ENCODE results near the gene SCPEP1. TPM values are rescaled to one million over a fixed set of nuclear protein-coding genes. Genes with fewer than 3 reads are reported as not detected.
A peak's percentile ranks its signal among the peaks of the same experiment; 100 is the strongest.

Gene SCPEP1
- total and polyA plus RNA-seq, 2 of the 13 experiments (the other 11 are each of a cell fraction or from before 2014, with no cell fraction given): 24.3 to 27.3 TPM

GRCh38 chr17:56960596-56961538, 17.1 kb upstream of the SCPEP1 start, which contains the start of gene COIL (continued):
- TF ChIP-seq ZBTB34 (CRISPR knock-in tag; IDR thresholded peaks at IDR 0.05): no peak; the same call in 1 of the 2 replicates
- no peak for TF ChIP-seq ZBTB1 (CRISPR knock-in tag; IDR thresholded peaks at IDR 0.05; ENCODE audit: borderline replicate concordance)
- TF ChIP-seq DMAP1 (CRISPR knock-in tag; IDR thresholded peaks at IDR 0.05): peak; percentile 93; the same call in 1 of the 2 replicates
- no peak for TF ChIP-seq GTF3A (CRISPR knock-in tag; conservative IDR thresholded peaks at IDR 0.05)
- TF ChIP-seq FOXO4 (CRISPR knock-in tag; conservative IDR thresholded peaks at IDR 0.05): no peak
- peak; percentile 89; the same call in 1 of the 2 replicates for TF ChIP-seq ZZZ3 (CRISPR knock-in tag; IDR thresholded peaks at IDR 0.05; ENCODE audit: borderline replicate concordance)
- TF ChIP-seq ZNF484 (CRISPR knock-in tag; IDR thresholded peaks at IDR 0.05; ENCODE audit: borderline replicate concordance, low read depth): no peak
- TF ChIP-seq ZNF143 (CRISPR knock-in tag; IDR thresholded peaks at IDR 0.05): 0 out of 2 replicates have a peak, but pooled peaks have one; percentile 39
- no peak for TF ChIP-seq ZNF18 (CRISPR knock-in tag; IDR thresholded peaks at IDR 0.05; ENCODE audit: insufficient replicate concordance)
- peak; percentile 84 for TF ChIP-seq IRF2 (CRISPR knock-in tag; IDR thresholded peaks at IDR 0.05)
- peak; percentile 58; the same call in 1 of the 2 replicates for TF ChIP-seq ESRRA (CRISPR knock-in tag; IDR thresholded peaks at IDR 0.05; ENCODE audit: low read depth)
- no peak for TF ChIP-seq DNMT1 (CRISPR knock-in tag; IDR thresholded peaks at IDR 0.05)
- TF ChIP-seq ZNF317 (CRISPR knock-in tag; IDR thresholded peaks at IDR 0.05): peak; percentile 88
- TF ChIP-seq JARID2 (CRISPR knock-in tag; IDR thresholded peaks at IDR 0.05; ENCODE audit: insufficient replicate concordance): peak; percentile 34
- no peak for TF ChIP-seq ZBTB39 (CRISPR knock-in tag; IDR thresholded peaks at IDR 0.05)
- TF ChIP-seq ARNTL (CRISPR knock-in tag; IDR thresholded peaks at IDR 0.05): peak; percentile 37; the same call in 1 of the 2 replicates
- no peak for TF ChIP-seq ZFP62 (CRISPR knock-in tag; IDR thresholded peaks at IDR 0.05)
- no peak for TF ChIP-seq PHB2 (IDR thresholded peaks at IDR 0.05; ENCODE audit: partially characterized antibody)
- 0 out of 2 replicates have a peak, but pooled peaks have one; percentile 70 for TF ChIP-seq CC2D1A (CRISPR knock-in tag; IDR thresholded peaks at IDR 0.05)
- TF ChIP-seq MLX (CRISPR knock-in tag; IDR thresholded peaks at IDR 0.05): peak; percentile 74
- peak; percentile 85 for TF ChIP-seq ZNF431 (CRISPR knock-in tag; IDR thresholded peaks at IDR 0.05; ENCODE audit: borderline replicate concordance, low read depth)
- TF ChIP-seq HOXD1 (CRISPR knock-in tag; IDR thresholded peaks at IDR 0.05): peak; percentile 57; the same call in 1 of the 2 replicates
